Measurements from ENCODE around the gene SLC9A3. TPM values are rescaled to one million over a fixed set of nuclear protein-coding genes. Genes with fewer than 3 reads are reported as not detected.

Gene SLC9A3
- total and polyA plus RNA-seq, 2 of the 13 experiments (the other 11 are each of a cell fraction or from before 2014, with no cell fraction given) = 1.5 to 1.8 TPM

DNA sequence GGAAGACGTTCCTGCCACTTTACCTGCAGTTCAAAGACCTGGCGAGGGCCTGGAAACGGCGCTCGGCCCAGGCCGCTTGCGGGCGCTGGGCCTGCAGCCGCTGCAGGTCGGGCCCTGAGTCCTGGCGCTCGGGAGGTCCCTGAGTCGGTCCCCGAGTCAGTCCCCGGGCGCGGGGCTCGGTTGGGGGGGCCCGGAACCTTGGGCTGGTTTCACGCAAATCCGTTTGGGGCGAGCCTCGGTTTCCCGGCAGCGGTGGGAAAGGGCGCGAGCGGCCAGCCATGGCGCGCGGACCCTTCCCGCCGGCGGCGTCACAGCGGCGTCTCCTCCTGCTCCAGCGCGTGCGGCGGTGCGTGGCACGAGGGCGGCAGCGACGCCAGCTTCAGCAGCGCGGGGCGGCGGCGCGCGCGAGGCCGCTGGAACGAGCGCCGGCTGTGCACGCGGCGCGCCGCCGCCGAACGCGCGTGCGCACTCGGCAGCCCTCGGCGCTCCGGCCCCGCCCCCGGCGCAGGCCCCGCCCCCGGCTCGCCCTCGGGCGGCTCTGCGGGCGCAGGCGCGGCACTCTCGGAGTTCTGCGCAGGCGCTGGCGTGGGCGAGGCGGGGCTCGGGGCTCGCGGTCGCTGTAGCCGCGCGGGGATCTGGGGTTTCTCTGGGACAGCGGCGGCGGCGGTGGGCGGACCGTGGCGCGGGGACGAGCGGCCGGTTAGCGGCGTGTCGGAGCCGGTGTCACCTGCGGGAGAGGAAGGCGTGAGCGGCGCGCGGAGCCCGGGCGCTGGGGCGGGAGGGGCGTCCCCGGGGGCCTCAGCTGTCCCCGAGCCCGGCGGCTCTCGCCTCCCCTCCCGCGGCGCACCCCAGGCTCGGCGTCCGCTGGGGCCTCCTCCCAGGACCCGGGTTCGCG, 51.3 kb downstream of the SLC9A3 start (continued):
- TF ChIP-seq, protein P1, sequence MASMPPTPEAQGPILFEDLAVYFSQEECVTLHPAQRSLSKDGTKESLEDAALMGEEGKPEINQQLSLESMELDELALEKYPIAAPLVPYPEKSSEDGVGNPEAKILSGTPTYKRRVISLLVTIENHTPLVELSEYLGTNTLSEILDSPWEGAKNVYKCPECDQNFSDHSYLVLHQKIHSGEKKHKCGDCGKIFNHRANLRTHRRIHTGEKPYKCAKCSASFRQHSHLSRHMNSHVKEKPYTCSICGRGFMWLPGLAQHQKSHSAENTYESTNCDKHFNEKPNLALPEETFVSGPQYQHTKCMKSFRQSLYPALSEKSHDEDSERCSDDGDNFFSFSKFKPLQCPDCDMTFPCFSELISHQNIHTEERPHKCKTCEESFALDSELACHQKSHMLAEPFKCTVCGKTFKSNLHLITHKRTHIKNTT (CRISPR knock-in tag; IDR thresholded peaks at IDR 0.05) = no peak
- TF ChIP-seq KAT7 (CRISPR knock-in tag; IDR thresholded peaks at IDR 0.05; ENCODE audit: borderline replicate concordance) = peak; percentile 49; the same call in 1 of the 2 replicates
- TF ChIP-seq, protein P2, sequence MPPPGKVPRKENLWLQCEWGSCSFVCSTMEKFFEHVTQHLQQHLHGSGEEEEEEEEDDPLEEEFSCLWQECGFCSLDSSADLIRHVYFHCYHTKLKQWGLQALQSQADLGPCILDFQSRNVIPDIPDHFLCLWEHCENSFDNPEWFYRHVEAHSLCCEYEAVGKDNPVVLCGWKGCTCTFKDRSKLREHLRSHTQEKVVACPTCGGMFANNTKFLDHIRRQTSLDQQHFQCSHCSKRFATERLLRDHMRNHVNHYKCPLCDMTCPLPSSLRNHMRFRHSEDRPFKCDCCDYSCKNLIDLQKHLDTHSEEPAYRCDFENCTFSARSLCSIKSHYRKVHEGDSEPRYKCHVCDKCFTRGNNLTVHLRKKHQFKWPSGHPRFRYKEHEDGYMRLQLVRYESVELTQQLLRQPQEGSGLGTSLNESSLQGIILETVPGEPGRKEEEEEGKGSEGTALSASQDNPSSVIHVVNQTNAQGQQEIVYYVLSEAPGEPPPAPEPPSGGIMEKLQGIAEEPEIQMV (CRISPR knock-in tag; IDR thresholded peaks at IDR 0.05; ENCODE audit: low read depth) = peak; percentile 90; the same call in 1 of the 2 replicates
- TF ChIP-seq, protein P3, sequence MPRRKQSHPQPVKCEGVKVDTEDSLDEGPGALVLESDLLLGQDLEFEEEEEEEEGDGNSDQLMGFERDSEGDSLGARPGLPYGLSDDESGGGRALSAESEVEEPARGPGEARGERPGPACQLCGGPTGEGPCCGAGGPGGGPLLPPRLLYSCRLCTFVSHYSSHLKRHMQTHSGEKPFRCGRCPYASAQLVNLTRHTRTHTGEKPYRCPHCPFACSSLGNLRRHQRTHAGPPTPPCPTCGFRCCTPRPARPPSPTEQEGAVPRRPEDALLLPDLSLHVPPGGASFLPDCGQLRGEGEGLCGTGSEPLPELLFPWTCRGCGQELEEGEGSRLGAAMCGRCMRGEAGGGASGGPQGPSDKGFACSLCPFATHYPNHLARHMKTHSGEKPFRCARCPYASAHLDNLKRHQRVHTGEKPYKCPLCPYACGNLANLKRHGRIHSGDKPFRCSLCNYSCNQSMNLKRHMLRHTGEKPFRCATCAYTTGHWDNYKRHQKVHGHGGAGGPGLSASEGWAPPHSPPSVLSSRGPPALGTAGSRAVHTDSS (CRISPR knock-in tag; conservative IDR thresholded peaks at IDR 0.05) = no peak
- peak; percentile 87; the same call in 1 of the 2 replicates for TF ChIP-seq ZNF224 (CRISPR knock-in tag; IDR thresholded peaks at IDR 0.05)
- TF ChIP-seq, protein P4, sequence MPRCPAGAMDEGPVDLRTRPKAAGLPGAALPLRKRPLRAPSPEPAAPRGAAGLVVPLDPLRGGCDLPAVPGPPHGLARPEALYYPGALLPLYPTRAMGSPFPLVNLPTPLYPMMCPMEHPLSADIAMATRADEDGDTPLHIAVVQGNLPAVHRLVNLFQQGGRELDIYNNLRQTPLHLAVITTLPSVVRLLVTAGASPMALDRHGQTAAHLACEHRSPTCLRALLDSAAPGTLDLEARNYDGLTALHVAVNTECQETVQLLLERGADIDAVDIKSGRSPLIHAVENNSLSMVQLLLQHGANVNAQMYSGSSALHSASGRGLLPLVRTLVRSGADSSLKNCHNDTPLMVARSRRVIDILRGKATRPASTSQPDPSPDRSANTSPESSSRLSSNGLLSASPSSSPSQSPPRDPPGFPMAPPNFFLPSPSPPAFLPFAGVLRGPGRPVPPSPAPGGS (CRISPR knock-in tag; IDR thresholded peaks at IDR 0.05) = peak; percentile 99
- TF ChIP-seq TSC22D2 (CRISPR knock-in tag; IDR thresholded peaks at IDR 0.05; ENCODE audit: borderline replicate concordance) = peak; percentile 92; the same call in 1 of the 2 replicates
- peak; percentile 94; the same call in 1 of the 2 replicates for TF ChIP-seq FLYWCH1 (CRISPR knock-in tag; IDR thresholded peaks at IDR 0.05)
- peak; percentile 44 for TF ChIP-seq WIZ (CRISPR knock-in tag; IDR thresholded peaks at IDR 0.05)
- TF ChIP-seq MXD4 (CRISPR knock-in tag; IDR thresholded peaks at IDR 0.05) = peak; percentile 92
- TF ChIP-seq, protein P5, sequence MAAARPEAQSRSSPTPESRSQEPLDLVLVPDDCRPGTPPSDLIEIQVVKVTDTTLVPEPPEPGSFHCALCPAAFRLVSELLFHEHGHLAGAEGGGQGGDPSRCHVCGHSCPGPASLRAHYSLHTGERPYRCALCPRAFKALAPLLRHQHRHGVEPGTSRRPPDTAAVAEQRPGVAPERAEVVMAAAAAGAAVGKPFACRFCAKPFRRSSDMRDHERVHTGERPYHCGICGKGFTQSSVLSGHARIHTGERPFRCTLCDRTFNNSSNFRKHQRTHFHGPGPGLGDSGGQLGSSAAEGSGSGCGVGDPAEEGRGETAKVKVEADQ (CRISPR knock-in tag; IDR thresholded peaks at IDR 0.05; ENCODE audit: borderline replicate concordance) = peak; percentile 95
- TF ChIP-seq MTF2 (CRISPR knock-in tag; IDR thresholded peaks at IDR 0.05; ENCODE audit: borderline replicate concordance) = no peak
- no peak for TF ChIP-seq SOX13 (IDR thresholded peaks at IDR 0.05)
- peak in 1 of 2 experiments; percentile 18; a peak in 1 of 4 replicates for TF ChIP-seq SOX13 (CRISPR knock-in tag; conservative IDR thresholded peaks at IDR 0.05 in 1 of 2, IDR thresholded peaks at IDR 0.05 in 1 of 2)
- TF ChIP-seq, protein P6, sequence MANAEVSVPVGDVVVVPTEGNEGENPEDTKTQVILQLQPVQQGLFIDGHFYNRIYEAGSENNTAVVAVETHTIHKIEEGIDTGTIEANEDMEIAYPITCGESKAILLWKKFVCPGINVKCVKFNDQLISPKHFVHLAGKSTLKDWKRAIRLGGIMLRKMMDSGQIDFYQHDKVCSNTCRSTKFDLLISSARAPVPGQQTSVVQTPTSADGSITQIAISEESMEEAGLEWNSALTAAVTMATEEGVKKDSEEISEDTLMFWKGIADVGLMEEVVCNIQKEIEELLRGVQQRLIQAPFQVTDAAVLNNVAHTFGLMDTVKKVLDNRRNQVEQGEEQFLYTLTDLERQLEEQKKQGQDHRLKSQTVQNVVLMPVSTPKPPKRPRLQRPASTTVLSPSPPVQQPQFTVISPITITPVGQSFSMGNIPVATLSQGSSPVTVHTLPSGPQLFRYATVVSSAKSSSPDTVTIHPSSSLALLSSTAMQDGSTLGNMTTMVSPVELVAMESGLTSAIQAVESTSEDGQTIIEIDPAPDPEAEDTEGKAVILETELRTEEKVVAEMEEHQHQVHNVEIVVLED (CRISPR knock-in tag; IDR thresholded peaks at IDR 0.05; ENCODE audit: borderline replicate concordance) = peak; percentile 78
- TF ChIP-seq CENPT (CRISPR knock-in tag; IDR thresholded peaks at IDR 0.05; ENCODE audit: low read depth) = peak; percentile 99
- peak; percentile 92 for TF ChIP-seq ZNF761 (CRISPR knock-in tag; conservative IDR thresholded peaks at IDR 0.05)
- peak; percentile 87 for TF ChIP-seq SNAI1 (CRISPR knock-in tag; IDR thresholded peaks at IDR 0.05; ENCODE audit: borderline replicate concordance)
- peak; percentile 99 for TF ChIP-seq ZNF773 (CRISPR knock-in tag; IDR thresholded peaks at IDR 0.05; ENCODE audit: borderline replicate concordance)
- TF ChIP-seq GABPB1 (CRISPR knock-in tag; IDR thresholded peaks at IDR 0.05) = peak; percentile 71

Data from HepG2 (cell line).